ENCODE data around the gene SLC8A3.

Gene SLC8A3

DNA sequence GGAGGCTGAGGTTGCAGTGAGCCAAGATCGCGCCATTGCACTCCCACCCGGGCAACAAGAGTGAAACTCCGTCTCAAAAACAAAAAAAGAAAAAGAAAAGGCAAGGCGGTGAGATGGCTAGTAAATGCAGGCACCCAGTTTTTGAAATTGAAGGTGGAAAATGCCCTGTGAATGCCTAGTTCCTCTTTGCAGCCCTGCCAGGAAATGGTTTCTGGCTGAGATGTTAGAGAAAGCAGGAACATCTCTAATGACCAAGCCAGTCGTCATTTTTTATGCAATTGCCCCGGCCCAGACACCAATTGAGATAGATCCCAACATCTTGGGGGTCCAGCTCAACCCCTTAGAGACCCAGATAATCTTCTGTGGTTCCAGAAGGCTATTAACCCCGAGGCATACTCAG is 17.0 kb downstream of the SLC8A3 start:
- no peak for DNase-seq

DNA sequence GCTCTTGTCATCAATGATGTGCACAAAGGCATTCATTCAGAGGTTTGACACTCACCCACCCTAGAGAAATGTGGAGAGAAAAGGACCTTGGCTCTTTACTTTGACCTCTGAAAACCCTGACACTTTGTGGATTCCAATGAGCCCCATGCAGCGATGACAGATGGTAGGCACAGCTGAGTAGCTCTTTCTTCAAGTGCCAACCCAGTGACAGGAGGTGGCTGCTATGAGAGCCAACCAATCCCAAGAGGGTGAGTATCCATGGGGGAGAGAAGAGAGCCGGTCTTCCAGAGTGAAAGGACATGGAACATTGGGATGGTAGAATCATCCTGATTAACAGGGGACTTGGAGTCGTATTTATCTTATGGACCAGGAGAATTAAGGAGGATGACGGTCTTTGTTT is 17.8 kb downstream of the SLC8A3 start:
- DNase-seq, result no peak

DNA sequence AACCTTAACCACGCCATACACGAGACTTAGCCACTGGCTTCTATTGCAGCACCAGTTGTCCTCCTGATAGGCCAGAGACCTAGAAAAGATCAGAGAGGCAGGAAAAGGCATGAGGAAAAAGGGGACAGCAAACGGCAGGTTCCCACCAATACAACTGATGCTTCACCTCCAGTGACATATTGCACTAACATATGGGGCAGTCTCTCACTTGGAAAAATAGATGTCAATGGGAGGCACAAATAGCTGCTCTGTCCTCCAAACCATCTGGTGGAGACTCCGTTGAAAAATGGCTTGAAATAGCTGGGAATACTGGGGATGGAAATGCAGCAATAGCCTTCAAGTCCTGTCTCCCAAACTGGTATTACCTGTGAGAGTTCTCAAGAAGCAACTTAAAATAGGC is 20.3 kb downstream of the SLC8A3 start:
- DNase-seq, result no peak

DNA sequence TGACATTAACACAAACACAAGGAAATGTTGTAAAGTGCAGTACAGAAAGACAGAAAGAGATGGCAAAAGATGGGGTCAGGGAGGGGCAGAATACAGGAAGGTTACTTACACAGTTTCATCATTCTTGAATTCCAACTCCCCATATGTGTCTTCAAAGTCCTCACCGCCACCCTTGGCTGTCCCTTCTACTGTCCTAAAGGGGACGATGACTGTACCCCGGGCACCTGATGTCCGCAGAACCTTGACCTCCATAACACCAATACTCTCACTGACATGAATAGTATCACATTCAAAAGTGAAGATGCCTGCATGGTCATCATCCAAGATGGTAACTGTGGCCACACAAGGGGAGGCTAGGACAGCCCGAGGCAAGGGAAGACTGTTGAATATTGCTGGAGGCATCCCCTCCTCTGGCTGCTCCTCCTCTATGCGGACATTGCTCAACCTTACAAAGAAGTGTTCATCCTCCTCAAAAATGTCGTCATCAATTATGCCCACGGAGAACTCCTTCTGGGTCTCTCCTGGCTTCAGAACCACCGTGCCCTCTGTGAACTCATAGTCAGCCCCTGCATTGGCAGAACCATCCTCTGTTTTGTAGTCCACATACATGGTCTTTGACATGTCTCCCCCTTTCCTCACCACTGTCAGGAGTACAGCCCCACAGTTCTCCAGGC is 22.1 kb downstream of the SLC8A3 start:
- no peak for DNase-seq

DNA sequence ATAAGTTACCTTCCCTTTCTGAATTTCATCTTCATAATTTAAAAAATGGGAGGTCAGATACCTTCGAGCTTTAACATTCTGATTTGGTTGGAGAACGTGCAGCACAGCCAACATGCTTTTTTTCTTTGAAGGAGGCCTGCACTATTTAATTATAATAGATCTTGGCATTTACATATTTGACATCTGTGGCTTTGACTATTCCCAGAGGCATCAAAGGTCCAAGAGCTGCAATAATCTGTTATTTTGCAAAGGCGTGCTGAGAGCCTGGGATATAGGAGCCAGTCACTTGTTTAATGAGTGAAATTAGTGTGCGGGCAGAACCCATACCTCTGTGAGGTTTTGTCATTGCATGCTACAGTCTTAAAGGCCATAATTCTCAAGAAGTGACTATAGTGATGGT is 26.4 kb downstream of the SLC8A3 start:
- no peak for DNase-seq

DNA sequence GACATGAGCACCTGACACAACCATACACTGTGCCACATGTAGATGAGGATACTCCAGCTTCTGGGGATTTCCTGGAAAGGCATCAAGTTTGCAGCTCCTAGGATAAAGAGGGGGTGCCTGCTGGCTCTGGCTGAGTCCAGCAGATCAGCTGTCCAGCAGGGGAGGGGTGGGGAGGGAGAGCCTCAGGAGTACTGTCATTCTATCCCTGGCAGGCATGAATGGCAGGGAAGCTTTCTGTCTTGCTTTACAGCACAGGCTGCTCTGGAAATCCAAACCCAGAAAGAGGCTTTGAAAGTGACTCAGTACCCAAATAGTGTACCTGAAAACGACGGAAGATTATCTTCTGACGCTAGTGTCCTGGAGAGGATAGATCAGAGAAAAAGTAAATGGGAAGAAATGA is 32.2 kb downstream of the SLC8A3 start:
- no peak for DNase-seq

DNA sequence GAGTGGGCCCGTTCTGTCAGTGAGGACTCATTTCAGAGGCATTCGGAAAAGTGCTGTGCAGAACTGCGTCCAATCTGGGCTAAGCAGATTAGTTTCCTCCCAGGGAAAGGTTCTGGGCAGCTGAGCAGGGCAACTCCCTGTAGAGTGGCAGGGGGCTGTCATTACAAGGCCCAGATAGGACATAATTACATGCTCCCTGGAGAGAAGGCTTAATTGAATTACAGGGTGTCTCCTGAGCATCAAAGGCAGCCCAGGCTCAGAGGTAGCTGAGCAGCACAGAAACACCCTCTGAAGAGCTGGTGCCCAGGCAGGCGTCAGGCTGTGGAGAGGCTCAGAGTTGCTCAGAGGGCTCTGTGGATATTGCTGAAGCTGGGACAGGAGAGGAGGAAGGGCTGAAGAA is 36.0 kb downstream of the SLC8A3 start:
- DNase-seq, result no peak

DNA sequence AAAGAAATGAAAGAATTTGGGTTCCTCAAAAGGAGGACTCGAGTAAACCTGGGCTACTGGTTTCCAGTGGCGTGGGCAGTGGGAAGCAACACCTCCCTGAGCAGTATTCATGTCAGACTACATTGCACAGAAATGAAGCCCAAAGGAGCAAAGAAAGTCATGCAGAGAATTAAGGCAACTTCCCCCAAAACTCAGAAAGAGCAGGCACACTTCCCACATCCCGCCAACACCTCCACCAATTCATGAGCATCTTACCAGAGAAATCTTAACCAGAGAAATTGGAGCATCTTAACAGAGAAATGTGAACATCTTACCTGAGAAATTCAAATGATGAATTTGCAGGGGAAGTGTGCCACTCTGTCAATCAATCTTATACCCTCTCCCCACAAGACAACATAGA is 36.7 kb downstream of the SLC8A3 start:
- no peak for DNase-seq

DNA sequence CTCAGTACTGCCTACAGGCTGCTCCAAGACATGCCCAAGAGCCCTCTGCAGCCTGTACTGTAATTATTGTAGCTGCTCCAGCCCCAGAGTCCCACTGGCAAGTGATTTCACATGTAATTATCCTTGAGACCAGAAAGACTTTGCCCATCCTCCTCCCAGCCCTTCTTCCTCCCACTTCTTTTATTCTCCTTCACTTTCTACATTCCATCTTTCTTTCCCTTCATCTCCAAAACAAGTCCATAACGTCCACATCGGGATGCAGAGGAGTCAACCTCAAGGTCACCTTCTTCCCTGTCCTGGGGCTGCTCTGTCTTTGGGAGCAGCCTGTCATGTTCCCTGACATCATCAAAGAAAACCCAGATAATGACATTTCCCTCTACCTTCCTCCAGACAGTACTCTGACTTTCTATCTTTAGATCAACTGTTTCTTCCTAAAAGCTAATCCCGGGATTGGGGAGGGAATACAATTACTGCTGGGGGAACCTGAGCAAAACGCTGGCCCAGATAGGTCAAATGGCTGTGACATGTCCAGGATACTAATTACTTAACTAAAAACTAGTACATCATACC is 39.1 kb downstream of the SLC8A3 start:
- DNase-seq, result no peak

DNA sequence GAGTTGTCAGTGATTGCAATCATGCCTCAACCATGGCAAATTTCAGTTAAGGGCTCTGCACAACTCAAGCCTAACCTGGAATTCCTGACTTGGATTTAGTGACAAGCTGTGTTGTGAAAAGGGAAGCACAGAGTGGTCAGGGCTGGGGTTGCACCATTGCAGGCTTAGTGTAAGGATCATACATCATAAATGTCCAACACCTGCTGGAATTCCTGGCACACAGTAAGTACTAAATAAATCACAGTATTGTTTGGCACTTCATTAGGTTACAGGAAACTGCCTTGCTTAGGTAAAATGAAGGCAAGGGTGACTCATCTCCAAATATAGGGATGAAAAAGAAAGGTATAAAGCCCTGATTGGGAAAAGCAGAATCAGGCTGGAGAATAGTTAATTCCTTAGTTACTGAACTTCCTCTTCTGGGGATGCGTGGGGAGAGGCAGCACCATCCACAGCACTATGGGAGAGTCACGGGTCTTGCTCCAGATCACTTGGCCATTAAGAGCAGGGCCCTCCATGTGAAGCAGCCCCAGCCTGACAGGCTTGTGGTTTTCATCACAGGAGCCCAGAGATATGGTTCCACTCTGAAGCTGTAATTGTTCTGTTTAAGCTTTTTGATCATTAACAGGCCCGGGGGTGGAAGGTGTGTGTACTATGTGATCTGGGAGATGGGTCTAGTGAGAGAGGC is 39.7 kb downstream of the SLC8A3 start:
- no peak for DNase-seq

DNA sequence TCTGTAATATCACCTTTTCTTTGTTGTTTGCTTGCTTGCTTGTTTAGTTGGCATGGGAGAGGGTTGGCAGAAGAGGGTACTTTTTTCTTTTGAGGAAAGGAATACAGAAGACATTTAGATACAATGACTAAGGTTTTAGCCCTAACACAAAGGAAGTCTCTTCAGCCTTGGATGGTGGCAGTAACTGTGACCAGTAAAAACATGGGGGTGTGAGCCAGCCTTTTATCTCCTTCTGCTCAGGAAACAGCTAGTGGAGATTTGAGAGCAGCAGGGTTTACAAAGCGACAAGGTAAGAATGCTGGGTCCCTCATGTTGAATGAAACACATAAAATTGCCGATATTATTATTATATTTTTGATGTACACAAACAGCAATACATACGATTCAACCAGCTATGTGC is 40.4 kb downstream of the SLC8A3 start:
- DNase-seq, result no peak

DNA sequence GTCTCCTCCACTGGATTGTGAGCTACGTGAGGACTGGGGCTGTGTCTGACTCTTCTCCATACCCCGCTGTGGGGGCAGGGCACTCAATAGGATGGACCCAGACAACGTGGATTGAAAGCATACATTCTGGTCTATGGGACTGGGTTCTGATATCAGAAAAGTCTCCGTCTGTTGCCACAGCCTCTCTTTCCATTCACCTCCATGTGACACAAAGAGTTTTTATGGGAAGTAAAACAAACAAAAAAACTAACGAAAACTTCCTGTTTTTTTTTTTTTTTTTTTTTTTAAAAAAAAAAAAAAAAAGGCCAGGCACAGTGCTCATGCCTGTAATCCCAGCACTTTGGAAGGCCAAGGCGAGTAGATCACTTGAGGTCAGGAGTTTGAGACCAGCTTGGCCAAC is 44.7 kb downstream of the SLC8A3 start:
- DNase-seq, result no peak

DNA sequence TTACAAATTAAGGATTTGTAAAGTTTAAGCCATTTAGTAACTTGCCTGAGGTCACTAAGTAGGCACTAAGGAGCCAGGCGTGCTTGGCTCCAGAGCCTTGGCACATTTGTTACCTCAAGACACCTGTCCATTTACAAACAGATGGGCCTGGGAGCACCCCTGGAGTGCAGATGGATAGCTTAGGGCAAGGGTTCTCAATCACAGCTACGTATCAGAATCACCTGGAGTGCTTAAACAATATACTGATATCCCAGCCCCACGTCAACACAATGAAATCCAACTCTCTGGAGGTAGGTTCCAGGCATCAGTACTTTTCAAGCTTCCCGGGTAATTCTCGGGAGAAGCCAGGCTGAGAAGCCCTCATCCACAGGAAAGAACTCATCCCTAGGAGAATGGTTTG is 45.4 kb downstream of the SLC8A3 start:
- no peak for DNase-seq

DNA sequence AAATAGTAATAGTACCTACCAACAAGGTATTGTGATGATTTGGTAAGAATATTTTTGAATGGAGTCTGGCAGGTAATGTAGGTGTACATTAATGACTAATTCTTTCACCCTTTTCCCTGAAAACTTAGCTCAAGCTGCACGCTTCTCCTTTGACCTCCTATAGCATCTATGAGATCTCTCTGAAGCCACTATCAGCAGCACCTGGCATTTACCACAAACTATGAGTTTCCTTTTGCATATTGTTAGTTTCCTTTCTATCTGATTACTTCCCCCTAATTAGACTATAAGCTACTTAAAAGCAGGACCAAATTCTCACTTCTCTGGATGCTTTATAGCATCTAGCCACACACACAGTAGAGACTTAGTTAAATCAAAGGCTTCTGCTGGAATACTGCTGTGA is 48.1 kb downstream of the SLC8A3 start:
- DNase-seq, result no peak

DNA sequence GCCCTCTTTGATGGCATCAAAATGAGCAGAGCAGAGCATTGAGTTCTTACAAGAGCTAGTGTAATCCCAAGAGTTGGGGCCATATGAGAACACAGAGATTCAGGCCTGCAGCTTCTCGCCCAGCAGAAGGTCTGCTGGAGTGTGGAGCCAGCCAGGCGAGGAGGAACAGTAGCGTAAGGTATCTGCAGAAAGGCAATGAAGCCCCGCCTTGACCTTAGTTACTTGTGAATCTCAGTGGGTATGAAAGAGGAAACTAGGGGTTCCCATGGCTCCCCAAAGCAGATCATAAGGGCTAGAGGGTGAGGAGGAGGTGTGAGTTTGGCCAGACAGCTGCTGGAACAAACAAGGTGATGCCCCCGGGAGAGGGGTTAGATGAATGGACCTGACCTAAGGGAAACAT is 49.4 kb downstream of the SLC8A3 start:
- DNase-seq, result no peak

DNA sequence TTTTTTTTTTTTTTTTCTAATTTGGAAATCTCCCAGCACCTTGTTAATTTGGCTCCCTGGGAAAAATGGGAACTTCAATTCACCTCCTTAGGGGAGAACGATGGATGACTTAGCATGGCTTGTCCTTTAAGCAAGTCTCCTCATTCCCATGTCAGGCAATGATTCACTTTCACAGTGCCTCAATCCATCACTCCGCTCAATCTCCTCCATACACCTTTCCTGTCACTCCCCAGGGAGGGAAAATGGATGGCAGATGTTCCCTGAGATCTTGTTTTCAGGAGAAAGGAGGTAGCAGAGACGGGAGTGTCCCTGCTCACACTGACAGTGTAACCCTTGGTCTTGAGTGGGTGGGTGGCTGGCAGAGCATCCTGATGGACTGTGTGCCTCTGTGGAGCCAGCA is 51.0 kb downstream of the SLC8A3 start:
- no peak for DNase-seq

DNA sequence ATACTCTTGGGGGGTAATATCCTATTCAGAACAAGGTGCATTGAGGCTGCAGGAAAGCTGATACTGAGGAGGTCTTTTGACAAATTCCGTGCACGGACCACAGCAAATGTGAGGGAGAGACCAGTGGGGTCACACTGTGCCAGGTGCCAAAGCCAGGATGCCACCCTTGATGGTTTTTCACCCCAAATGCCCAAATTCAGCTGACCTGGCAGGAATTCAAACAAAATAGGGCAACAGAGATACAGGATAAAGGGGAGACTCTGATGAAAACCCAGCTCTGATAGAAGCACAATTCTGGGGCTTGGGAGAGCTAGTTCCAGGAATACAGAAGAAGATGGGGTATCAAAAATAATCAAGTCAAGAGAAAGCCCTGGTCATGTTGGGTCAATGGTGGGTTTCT is 55.3 kb downstream of the SLC8A3 start:
- no peak for DNase-seq

DNA sequence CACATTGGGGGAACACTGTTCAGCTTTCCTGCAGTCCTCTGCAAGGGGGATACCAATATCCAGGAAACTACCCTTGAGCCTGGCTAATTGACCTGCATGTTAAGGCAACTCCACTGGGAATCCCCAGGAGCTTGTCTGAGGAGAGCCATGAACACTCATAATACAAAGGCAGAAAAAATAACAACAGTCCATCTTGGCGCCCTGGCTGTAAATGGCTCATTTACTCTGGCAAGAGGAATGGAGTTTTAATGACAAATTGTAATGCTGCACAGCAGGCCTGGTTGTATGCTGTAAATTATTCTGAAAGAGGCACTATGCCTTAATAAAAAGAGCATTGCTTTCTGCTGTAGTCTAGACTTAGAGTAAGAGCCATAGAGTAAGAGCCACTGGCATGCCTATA is 58.3 kb downstream of the SLC8A3 start:
- no peak for DNase-seq

DNA sequence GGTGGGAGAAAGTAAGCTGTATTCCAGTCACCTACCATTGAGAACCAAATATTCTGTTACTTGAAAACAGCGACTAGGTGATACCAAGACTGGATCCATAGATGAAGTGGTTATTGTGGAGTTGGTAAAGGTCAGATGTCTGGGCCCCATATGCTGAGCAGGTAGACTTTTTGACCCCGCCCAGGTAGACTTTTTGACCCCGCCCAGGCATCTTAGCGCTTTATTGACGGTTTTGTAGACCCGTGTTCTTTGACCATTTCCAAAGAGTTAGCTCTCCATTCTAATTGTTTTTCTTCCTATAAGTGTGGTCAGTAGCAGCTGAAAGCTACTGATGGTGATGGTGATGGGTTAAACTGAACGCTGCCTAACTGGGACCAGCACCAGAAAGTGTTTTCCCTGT is 61.6 kb downstream of the SLC8A3 start:
- DNase-seq, result no peak

DNA sequence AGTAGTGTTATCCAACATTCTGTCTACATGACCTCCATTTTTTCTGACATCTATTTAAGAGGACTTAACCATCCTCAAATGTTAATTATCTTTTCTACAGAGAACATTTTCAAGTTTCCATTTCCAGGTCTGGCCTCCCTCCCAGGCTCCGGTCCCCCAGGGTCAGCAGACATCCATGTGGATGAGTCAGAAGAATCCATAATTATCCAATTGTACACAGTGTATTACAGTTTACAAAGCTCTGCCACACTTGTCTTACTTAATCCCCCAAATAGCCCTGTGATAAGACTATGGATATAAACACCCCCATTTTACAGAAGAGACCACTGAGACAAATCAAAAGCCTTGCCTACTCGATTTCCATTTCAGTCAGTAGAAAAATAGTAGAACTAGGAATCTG is 65.0 kb downstream of the SLC8A3 start:
- DNase-seq, result no peak

DNA sequence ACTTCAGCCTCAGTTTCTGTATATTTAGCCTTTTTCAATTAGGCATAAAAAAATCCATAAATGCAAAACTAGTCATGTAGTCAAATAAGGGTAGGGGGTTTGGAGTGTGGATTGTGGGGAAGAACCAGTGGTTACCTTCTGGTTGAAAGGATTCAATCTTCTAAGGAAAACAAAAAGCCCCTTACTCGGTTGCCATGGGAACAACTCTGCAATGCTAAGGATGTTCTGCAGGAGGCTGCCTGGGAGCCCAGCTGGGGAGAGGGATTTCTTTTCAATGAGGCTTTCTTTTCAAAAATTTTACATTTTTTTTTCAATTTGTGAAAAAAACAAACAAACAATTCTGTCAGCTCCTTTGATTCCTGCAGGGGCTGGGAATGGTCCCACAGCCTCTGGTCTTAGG is 67.2 kb downstream of the SLC8A3 start:
- no peak for DNase-seq

DNA sequence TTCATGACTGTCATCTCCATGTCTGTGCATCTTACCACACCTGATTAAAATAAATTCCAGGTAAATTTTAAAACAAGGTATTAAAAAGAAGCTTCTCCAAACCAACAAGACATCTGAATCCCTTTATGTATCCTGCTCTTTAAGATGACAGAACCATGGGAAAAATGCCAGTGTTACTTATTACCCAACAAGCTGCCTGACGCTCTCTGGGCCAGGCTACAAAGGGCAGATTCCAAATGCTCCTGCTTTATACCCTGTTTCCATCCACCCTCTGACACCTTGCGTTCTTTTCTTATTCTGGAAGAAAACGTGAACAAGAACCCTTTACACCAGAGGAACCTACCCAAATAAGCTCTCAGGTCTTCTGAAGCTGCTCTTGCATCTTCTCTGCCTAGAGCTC is 70.7 kb downstream of the SLC8A3 start:
- DNase-seq, result no peak

DNA sequence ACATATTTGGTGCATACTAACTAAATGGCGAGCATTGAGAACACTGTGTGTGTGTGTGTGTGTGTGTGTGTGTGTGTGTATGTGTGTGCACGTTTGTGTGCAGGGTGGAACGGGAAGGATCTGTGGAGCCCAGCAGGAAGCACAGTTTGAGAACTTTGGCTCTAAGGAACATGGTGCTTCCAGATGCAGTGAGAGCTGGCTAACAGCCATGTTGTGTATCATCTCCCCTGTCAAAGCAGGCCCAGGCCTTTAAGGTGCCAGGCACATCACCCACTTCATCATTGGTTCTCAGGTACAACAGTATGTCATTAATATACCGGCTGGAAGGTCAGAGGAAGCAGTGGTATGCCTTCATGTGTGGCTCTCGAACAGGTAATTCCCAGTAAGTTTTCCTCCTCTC is 72.5 kb downstream of the SLC8A3 start:
- no peak for DNase-seq

DNA sequence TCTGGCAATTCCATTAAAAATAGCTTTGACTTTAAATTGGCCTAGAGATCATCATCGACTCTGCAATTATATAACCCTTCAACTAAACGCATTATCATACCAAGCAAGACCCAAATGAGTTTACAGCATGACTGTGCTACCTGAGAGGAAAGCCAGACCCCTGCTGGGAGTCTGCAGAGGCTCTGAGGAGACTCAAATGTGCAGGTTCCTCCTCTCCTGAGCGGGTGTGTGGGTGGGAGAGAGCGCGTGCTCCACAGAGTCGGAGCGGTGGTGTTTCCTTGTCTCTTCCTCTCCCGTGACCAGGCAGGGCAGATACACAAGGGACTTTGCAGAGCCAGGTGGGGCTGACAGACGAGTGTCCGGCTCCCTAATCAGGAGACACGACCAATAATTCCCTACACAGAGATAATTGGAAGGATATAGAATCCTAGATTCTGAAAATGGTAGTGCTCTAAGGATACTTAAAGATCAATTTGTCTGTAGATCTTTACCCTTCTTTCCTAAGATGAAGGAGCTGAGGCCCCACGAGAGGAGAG is 74.1 kb downstream of the SLC8A3 start:
- no peak for DNase-seq

DNA sequence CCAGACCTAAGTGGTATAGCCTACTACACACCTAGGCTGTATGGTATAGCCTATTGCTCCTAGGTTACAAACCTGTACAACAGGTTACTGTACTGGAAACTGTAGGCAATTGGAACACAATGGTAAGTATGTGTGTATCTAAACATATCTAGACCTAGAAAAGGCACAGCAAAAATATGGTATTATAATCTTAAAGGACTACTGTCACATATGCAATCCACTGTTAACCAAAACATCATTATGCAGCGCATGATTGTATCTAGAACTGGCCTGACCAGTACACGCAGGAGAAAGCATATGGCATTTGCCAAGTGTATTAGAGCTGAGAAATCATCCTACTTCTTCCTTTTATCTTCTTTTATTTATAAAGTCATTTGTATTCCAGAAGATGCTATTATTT is 75.5 kb downstream of the SLC8A3 start:
- no peak for DNase-seq
